HepG2 (cell line): ENCODE results near the gene BAIAP2L2. TPM values are rescaled to one million over a fixed set of nuclear protein-coding genes. Genes with fewer than 3 reads are reported as not detected.

ENCODE experiments used
- ATAC-seq: fragments of 200-7000 bp; cut with Tn5 transposase; 3 replicates; pipeline ENCODE4 v1.9.1; 2020; ENCODE audit warnings: mild to moderate bottlenecking, moderate library complexity
- BruUV-seq: library from RNA; stranded (reverse); fragments of 400-500 nt; replicated peaks from 2 replicates; lab custom pipeline; 2021; lab: Mats Ljungman, UMichigan
- CTCF ChIA-PET: fragments of 300-600 bp; formaldehyde crosslinking; extraction: SDS; loops from one replicate; lab custom pipeline; 2021; ENCODE audit warnings: low total read pairs, inconsistent platforms, low intra/inter-chr PET ratio; lab: Yijun Ruan, JAX
- POLR2A ChIA-PET: fragments of 350-600 bp; sonication (Branson Sonifier 250); formaldehyde crosslinking; loops from one replicate; lab custom pipeline; 2020; ENCODE audit warnings: antibody characterized with exemption, inconsistent platforms; lab: Yijun Ruan, JAX
- DNase-seq: peaks from one replicate; pipeline ENCODE4 v3.0.0-alpha.2; 2015; ENCODE audit warnings: low spot score
- FAIRE-seq: peaks from 3 replicates; lab custom pipeline; 2011; peaks lifted over from hg19 to GRCh38; lab: Jason Lieb, UNC
- H2AFZ ChIP-seq: one replicate; pipeline ENCODE4 v1.6.1; 2011; ENCODE audit warnings: low read length, inconsistent platforms
- H3K27ac ChIP-seq: fragments of 300-600 bp; 3 replicates; pipeline ENCODE4 v1.8.0; 2011; ENCODE audit warnings: mixed run types, mild to moderate bottlenecking, mixed read lengths, low read length, inconsistent platforms; ENCODE audit not compliant: insufficient read depth; ENCODE audit errors: extremely low read length
- H3K27me3 ChIP-seq, 2 experiments: fragments of 200-600 bp in 1 of 2; 2 replicates in 1 of 2; 3 replicates in 1 of 2; pipeline versions ENCODE4 v1.6.0 to v1.8.0; 2011; ENCODE audit warnings: low read length in 2 of 2, mild to moderate bottlenecking in 2 of 2, moderate library complexity in 2 of 2, inconsistent platforms in 1 of 2; ENCODE audit not compliant: insufficient read depth in 2 of 2, control insufficient read depth in 1 of 2
- H3K36me3 ChIP-seq, 2 experiments: fragments of 200-600 bp in 1 of 2; replicated peaks in 1 of 2; 2 replicates in 1 of 2; 3 replicates in 1 of 2; pipeline versions ENCODE4 v1.5.1 to v1.8.0; 2011; ENCODE audit warnings: low read length in 2 of 2, inconsistent platforms in 1 of 2; ENCODE audit not compliant: insufficient read depth in 2 of 2, control insufficient read depth in 1 of 2
- H3K4me1 ChIP-seq: 2 replicates; pipeline ENCODE4 v1.5.1; 2012; ENCODE audit warnings: low read length, inconsistent platforms; ENCODE audit not compliant: insufficient read depth
- H3K4me2 ChIP-seq: 2 replicates; pipeline ENCODE4 v1.6.0; 2011; ENCODE audit warnings: low read depth, low read length, inconsistent platforms
- H3K4me3 ChIP-seq, 3 experiments: fragments of 200-600 bp in 1 of 3; sonication (generic), shearing (Covaris generic) in 1 of 3; replicated peaks in 1 of 3; 2 replicates each; pipeline ENCODE4 v1.5.1; 2011 to 2016; ENCODE audit warnings: low read length in 3 of 3, inconsistent platforms in 2 of 3, low read depth in 2 of 3, mild to moderate bottlenecking in 2 of 3, control low read depth in 1 of 3, mixed read lengths in 1 of 3; ENCODE audit not compliant: insufficient read depth in 1 of 3
- H3K79me2 ChIP-seq: one replicate; pipeline ENCODE4 v1.6.1; 2011; ENCODE audit warnings: low read length, inconsistent platforms; ENCODE audit not compliant: insufficient read depth
- H3K9ac ChIP-seq: 2 replicates; pipeline ENCODE4 v1.6.0; 2011; ENCODE audit warnings: mild to moderate bottlenecking, low read depth, low read length, inconsistent platforms; ENCODE audit not compliant: insufficient read depth
- H3K9me3 ChIP-seq: 2 replicates; pipeline ENCODE4 v1.5.1; 2012; ENCODE audit warnings: mild to moderate bottlenecking, low read length
- H4K20me1 ChIP-seq: 2 replicates; pipeline ENCODE4 v1.6.0; 2011; ENCODE audit warnings: inconsistent platforms, mild to moderate bottlenecking, low read length, moderate library complexity; ENCODE audit not compliant: insufficient read depth
- HNF1B ChIP-seq: sonication (generic); formaldehyde crosslinking; IDR thresholded peaks from 2 replicates; pipeline ENCODE4 v1.5.1; 2020; ENCODE audit warnings: mild to moderate bottlenecking, moderate library complexity, missing genetic modification reagents
- NCOA2 ChIP-seq: sonication (generic); formaldehyde crosslinking; IDR thresholded peaks from 2 replicates; pipeline ENCODE4 v1.8.0; 2022; ENCODE audit warnings: inconsistent platforms
- NFRKB ChIP-seq: fragments of 450-650 bp; IDR thresholded peaks from 2 replicates; pipeline ENCODE4 v1.6.1; 2017
- PRMT3 ChIP-seq: sonication (generic); formaldehyde crosslinking; IDR thresholded peaks from 2 replicates; pipeline ENCODE4 v1.8.1; 2022; ENCODE audit warnings: low read depth, mild to moderate bottlenecking, moderate library complexity, missing genetic modification reagents, borderline replicate concordance
- SIX1 ChIP-seq: sonication (generic); formaldehyde crosslinking; IDR thresholded peaks from 2 replicates; pipeline ENCODE4 v1.4.0; 2020; ENCODE audit warnings: missing genetic modification reagents, borderline replicate concordance
- SMARCE1 ChIP-seq: fragments of 450-650 bp; IDR thresholded peaks from 2 replicates; pipeline ENCODE4 v1.6.1; 2017; ENCODE audit warnings: borderline replicate concordance
- SSRP1 ChIP-seq: IDR thresholded peaks from 2 replicates; pipeline ENCODE4 v1.6.1; 2016; ENCODE audit warnings: control low read depth
- TMF1 ChIP-seq: sonication (generic); formaldehyde crosslinking; IDR thresholded peaks from 2 replicates; pipeline ENCODE4 v1.8.1; 2022; ENCODE audit warnings: low read depth, missing genetic modification reagents
- ZC3H13 ChIP-seq: sonication (generic); formaldehyde crosslinking; IDR thresholded peaks from 2 replicates; pipeline ENCODE4 v1.8.1; 2023; ENCODE audit warnings: mild to moderate bottlenecking, missing genetic modification reagents, moderate library complexity
- ZFX ChIP-seq: sonication (generic); formaldehyde crosslinking; IDR thresholded peaks from 2 replicates; pipeline ENCODE4 v1.4.0; 2020; ENCODE audit warnings: mild to moderate bottlenecking, low read depth, missing genetic modification reagents, moderate library complexity
- ZNF205 ChIP-seq: IDR thresholded peaks from 2 replicates; pipeline ENCODE4 v1.6.1; 2018; ENCODE audit warnings: missing biosample characterization, missing genetic modification reagents
- ZNF44 ChIP-seq: sonication (generic); formaldehyde crosslinking; IDR thresholded peaks from 2 replicates; pipeline ENCODE4 v1.5.1; 2020; ENCODE audit warnings: mild to moderate bottlenecking, missing genetic modification reagents
- ZNF709 ChIP-seq: sonication (generic); formaldehyde crosslinking; IDR thresholded peaks from 2 replicates; pipeline ENCODE4 v1.5.0; 2020; ENCODE audit warnings: mild to moderate bottlenecking, missing genetic modification reagents
- WGBS: methylation state at CpG from one replicate; pipeline ENCODE4 v1.1.6; 2017; ENCODE audit warnings: low lambda C conversion rate; 5-methylcytosine and 5-hydroxymethylcytosine counted together
- in situ Hi-C: cut with HindIII; loops from 2 replicates; pipeline ENCODE4 v1.10.0; 2017; ENCODE audit warnings: low pct_unique_long_range_greater_than_20kb; ENCODE audit not compliant: extremely low pct_ligation_motif_present
- intact Hi-C: fragments of 100-400 bp; cut with micrococcal nuclease; formaldehyde crosslinking; loops from one replicate; pipeline ENCODE4 v1.10.0; 2022; ENCODE audit not compliant: unreplicated experiment
- polyA plus RNA-seq, 8 experiments: library from polyadenylated mRNA; depleted of rRNA in 3 of 8; stranded (reverse) in 7 of 8; unstranded in 1 of 8; fragments of >200 nt; fragmentation: Illumina TruSeq in 4 of 8; extraction: Trizol in 4 of 8; gene quantifications; 2 replicates each; pipeline versions ENCODE4 v1.2.1 to v1.2.3, GENCODE V29; 2011 to 2016; ENCODE audit warnings: low read depth in 4 of 8, missing spikeins in 1 of 8, mixed read lengths in 1 of 8; ENCODE audit not compliant: insufficient read depth in 1 of 8
- total RNA-seq, 5 experiments: library from RNA; depleted of rRNA; stranded (reverse); fragments of >200 nt; fragmentation: Illumina TruSeq; extraction: Trizol; gene quantifications; 2 replicates each; pipeline ENCODE4 v1.2.3, GENCODE V29; 2016; ENCODE audit warnings: low read depth in 1 of 5

The BAIAP2L2 gene
- total and polyA plus RNA-seq, 2 of the 13 experiments (the other 11 are each of a cell fraction or from before 2014, with no cell fraction given) = 4.4 to 7.5 TPM

GRCh38 chr22:38050720-38051119 lies 59.8 kb downstream of the BAIAP2L2 start:
- TF ChIP-seq ZNF205 (CRISPR knock-in tag) (no peak), PRMT3 (CRISPR knock-in tag) (no peak), ZNF44 (no peak), NFRKB (no peak), SMARCE1 (no peak), NCOA2 (CRISPR knock-in tag) (no peak), HNF1B (no peak), SSRP1 (CRISPR knock-in tag) (no peak), ZC3H13 (CRISPR knock-in tag) (no peak), SIX1 (CRISPR knock-in tag) (no peak), TMF1 (no peak), ZNF709 (CRISPR knock-in tag) (no peak), ZFX (CRISPR knock-in tag) (no peak)
- no peak overlapping the region for H3K27ac ChIP-seq
- intact Hi-C loops = loop anchor here (5.0 to 10.0 kb wide), 2 partner anchors 214 to 462 kb away; no protein-coding TSS in a partner anchor
- ChIA-PET CTCF (no interaction called here), POLR2A (interaction anchor here (0.6 kb wide), 1 partner anchor 216 kb away, joined by 3 read pairs; no protein-coding TSS in a partner anchor)
- in situ Hi-C loops = loop anchor here (10.0 kb wide), 2 partner anchors 304 to 464 kb away; no protein-coding TSS in a partner anchor
- no peaks in the 10 kb centered on the region for H4K20me1 ChIP-seq
- no peak for FAIRE-seq
- no TSS peak for BruUV-seq
- 45% methylated on average over 7 of the region's 7 CpGs for WGBS
- H2AFZ ChIP-seq = no peak overlapping the region
- peaks cover 2 to 34% of the 10 kb centered on the region in 2 experiments; a peak in 4 of 5 replicates for H3K27me3 ChIP-seq
- H3K79me2 ChIP-seq = no peaks in the 10 kb centered on the region
- no peak for DNase-seq
- no peak overlapping the region for H3K4me2 ChIP-seq
- H3K4me1 ChIP-seq = peaks cover 33% of the 10 kb centered on the region
- ATAC-seq = no peak
- H3K9ac ChIP-seq = no peak overlapping the region
- no peaks in the 10 kb centered on the region for H3K9me3 ChIP-seq
- H3K36me3 ChIP-seq = no peaks in the 10 kb centered on the region
- no peak overlapping the region for H3K4me3 ChIP-seq
